Measurements from ENCODE around the gene ABCA4.

ABCA4 gene

GRCh38 chr1:93972341-93972740, 148.6 kb downstream of the ABCA4 start:
- no peak for DNase-seq

- no peak for DNase-seq
Measured at GRCh38 chr1:93969887-93970286, 151.1 kb downstream of the ABCA4 start.

GRCh38 chr1:93969371-93969770, 151.6 kb downstream of the ABCA4 start:
- no peak for DNase-seq

- DNase-seq, result no peak
Measured at GRCh38 chr1:93967306-93967705, 153.6 kb downstream of the ABCA4 start.

GRCh38 chr1:93965888-93966287, 155.1 kb downstream of the ABCA4 start:
- DNase-seq, result no peak

GRCh38 chr1:93965256-93965655, 155.7 kb downstream of the ABCA4 start:
- no peak for DNase-seq

GRCh38 chr1:93964777-93965200, 156.2 kb downstream of the ABCA4 start:
- no peak for DNase-seq

- no peak for DNase-seq
Measured at GRCh38 chr1:93964096-93964776, 156.7 kb downstream of the ABCA4 start.

GRCh38 chr1:93963585-93963984, 157.4 kb downstream of the ABCA4 start:
- DNase-seq, result no peak

- DNase-seq, result no peak
Measured at GRCh38 chr1:93961906-93962305, 159.0 kb downstream of the ABCA4 start.

GRCh38 chr1:93961443-93961842, 159.5 kb downstream of the ABCA4 start:
- no peak for DNase-seq

GRCh38 chr1:93960641-93961147, 160.3 kb downstream of the ABCA4 start:
- no peak for DNase-seq

GRCh38 chr1:93959413-93959812, 161.5 kb downstream of the ABCA4 start:
- no peak for DNase-seq

GRCh38 chr1:93958726-93959100, 162.2 kb downstream of the ABCA4 start:
- no peak for DNase-seq

GRCh38 chr1:93958032-93958725, 162.8 kb downstream of the ABCA4 start:
- DNase-seq, result no peak

GRCh38 chr1:93955765-93956164, 165.2 kb downstream of the ABCA4 start:
- DNase-seq, result no peak

GRCh38 chr1:93947002-93947686, 173.8 kb downstream of the ABCA4 start:
- peak; percentile 33 for DNase-seq
